ENCODE data around the gene PEX26.
A peak's percentile ranks its signal among the peaks of the same experiment; 100 is the strongest.
"Not testable (repeated sequence)": the region's sequence is repeated elsewhere in the genome, so short reads cannot be mapped to it uniquely, and the experiment has no call there.

PEX26 gene

GRCh38 chr22:18103527-18104269 is 25.9 kb downstream of the PEX26 start:
- no peak for DNase-seq

- no peak for DNase-seq
Observed at GRCh38 chr22:18104566-18104965, 26.8 kb downstream of the PEX26 start.

- not testable (repeated sequence) for DNase-seq
Observed at GRCh38 chr22:18105981-18106380, 28.2 kb downstream of the PEX26 start.

- not testable (repeated sequence) for DNase-seq
Observed at GRCh38 chr22:18106550-18107341, 29.0 kb downstream of the PEX26 start.

- DNase-seq = no peak
Observed at GRCh38 chr22:18108187-18108586, 30.4 kb downstream of the PEX26 start.

GRCh38 chr22:18109410-18110193 is 31.8 kb downstream of the PEX26 start:
- DNase-seq = no peak

GRCh38 chr22:18110194-18110953 is 32.6 kb downstream of the PEX26 start, which contains the start of gene TUBA8:
TUBA8 (plus strand) TSS chr22:18110809; CDS start chr22:18110866, 57 bp downstream.
- DNase-seq = peak; percentile 13

- DNase-seq = no peak
Observed at GRCh38 chr22:18110954-18111758, 33.4 kb downstream of the PEX26 start.

- no peak for DNase-seq
Observed at GRCh38 chr22:18111759-18112330, 34.1 kb downstream of the PEX26 start.

- no peak for DNase-seq
Observed at GRCh38 chr22:18112440-18112839, 34.6 kb downstream of the PEX26 start.

GRCh38 chr22:18113680-18114394 is 36.0 kb downstream of the PEX26 start:
- no peak for DNase-seq

- DNase-seq = peak; percentile 35
Observed at GRCh38 chr22:18114495-18114894, 36.7 kb downstream of the PEX26 start.

- DNase-seq = no peak
Observed at GRCh38 chr22:18114976-18115652, 37.3 kb downstream of the PEX26 start.

GRCh38 chr22:18115906-18116371 is 38.1 kb downstream of the PEX26 start:
- no peak for DNase-seq

- no peak for DNase-seq
Observed at GRCh38 chr22:18116634-18117033, 38.8 kb downstream of the PEX26 start.

- DNase-seq = no peak
Observed at GRCh38 chr22:18118345-18118915, 40.6 kb downstream of the PEX26 start.

- no peak for DNase-seq
Observed at GRCh38 chr22:18119409-18120110, 41.8 kb downstream of the PEX26 start.

- no peak for DNase-seq
Observed at GRCh38 chr22:18120857-18121256, 43.1 kb downstream of the PEX26 start.

GRCh38 chr22:18121506-18121905 is 43.7 kb downstream of the PEX26 start:
- DNase-seq = no peak
